Duodenal mucosa (tissue), 2 donors: Measurements from ENCODE around the gene ADARB1.
A peak's percentile ranks its signal among the peaks of the same experiment; 100 is the strongest.

Experiments
- H3K27ac ChIP-seq: one replicate; pipeline ENCODE4 v1.7.0; 2013; ENCODE audit warnings: low read depth, low read length
- H3K27me3 ChIP-seq, 2 donors: one replicate each; pipeline ENCODE4 v1.7.0; 2013; ENCODE audit warnings: low read length in 2 of 2, control low read depth in 1 of 2; ENCODE audit not compliant: insufficient read depth in 2 of 2, control insufficient read depth in 1 of 2
- H3K36me3 ChIP-seq, 2 donors: one replicate each; pipeline ENCODE4 v1.7.0; 2013; ENCODE audit warnings: low read length in 2 of 2, control low read depth in 1 of 2; ENCODE audit not compliant: insufficient read depth in 2 of 2, control insufficient read depth in 1 of 2
- H3K4me1 ChIP-seq, 2 donors: one replicate each; pipeline ENCODE4 v1.7.0; 2013; ENCODE audit warnings: low read length in 2 of 2, control low read depth in 1 of 2; ENCODE audit not compliant: insufficient read depth in 2 of 2, control insufficient read depth in 1 of 2
- H3K4me3 ChIP-seq, 2 donors: one replicate each; pipeline ENCODE4 v1.7.0; 2013; ENCODE audit warnings: low read length in 2 of 2, low read depth in 1 of 2
- H3K9ac ChIP-seq, 2 donors: one replicate each; pipeline ENCODE4 v1.7.0; 2013; ENCODE audit warnings: low read length in 2 of 2, low read depth in 1 of 2
- H3K9me3 ChIP-seq, 2 donors: one replicate each; pipeline ENCODE4 v1.7.0; 2013; ENCODE audit warnings: low read length in 2 of 2, control low read depth in 1 of 2; ENCODE audit not compliant: control insufficient read depth in 1 of 2

ADARB1 gene

GRCh38 chr21:45234965-45235364, 160.6 kb downstream of the ADARB1 start:
- Histone ChIP-seq H3K27me3 (peaks cover 0 to 4% of the 10 kb centered on the region in 2 donors), H3K9me3 (no peaks in the 10 kb centered on the region)

GRCh38 chr21:45235488-45235887, 161.1 kb downstream of the ADARB1 start:
- no peak overlapping the region for H3K4me3 ChIP-seq
- H3K27me3 ChIP-seq = peaks cover 0 to 4% of the 10 kb centered on the region in 2 donors
- no peak overlapping the region for H3K9ac ChIP-seq
- no peak overlapping the region for H3K27ac ChIP-seq
- no peaks in the 10 kb centered on the region for H3K4me1 ChIP-seq
- no peaks in the 10 kb centered on the region for H3K9me3 ChIP-seq
- no peaks in the 10 kb centered on the region for H3K36me3 ChIP-seq

More at GRCh38 chr21:45234965-45235364, 160.6 kb downstream of the ADARB1 start:
- no peaks in the 10 kb centered on the region for H3K4me1 ChIP-seq
- H3K36me3 ChIP-seq = no peaks in the 10 kb centered on the region
- H3K4me3 ChIP-seq = no peak overlapping the region
- no peak overlapping the region for H3K9ac ChIP-seq
- no peak overlapping the region for H3K27ac ChIP-seq

DNA sequence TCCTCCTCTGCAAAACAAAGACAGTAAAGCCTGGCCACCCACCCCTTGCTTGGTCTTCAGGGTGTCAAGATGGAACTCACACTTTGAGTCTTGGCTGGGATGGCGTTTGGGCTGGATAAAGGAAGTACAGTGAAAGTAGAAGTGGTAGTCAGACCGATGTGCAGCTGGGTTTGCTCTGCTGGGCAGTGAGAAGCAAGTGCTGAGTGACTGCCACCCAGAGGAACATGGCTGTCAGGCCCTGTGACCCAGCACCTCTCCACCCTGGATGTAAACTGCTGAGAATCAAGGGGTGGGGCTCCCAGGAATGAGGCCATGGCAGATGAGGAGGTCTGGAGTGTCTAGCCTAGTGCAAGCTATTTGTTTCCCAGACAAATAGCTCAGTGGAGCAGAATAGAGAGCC, 162.1 kb downstream of the ADARB1 start:
- no peak overlapping the region for H3K4me3 ChIP-seq
- no peak overlapping the region for H3K9ac ChIP-seq
- H3K27me3 ChIP-seq = peaks cover 0 to 4% of the 10 kb centered on the region in 2 donors
- no peaks in the 10 kb centered on the region for H3K4me1 ChIP-seq
- no peaks in the 10 kb centered on the region for H3K36me3 ChIP-seq
- H3K9me3 ChIP-seq = no peaks in the 10 kb centered on the region
- no peak overlapping the region for H3K27ac ChIP-seq

DNA sequence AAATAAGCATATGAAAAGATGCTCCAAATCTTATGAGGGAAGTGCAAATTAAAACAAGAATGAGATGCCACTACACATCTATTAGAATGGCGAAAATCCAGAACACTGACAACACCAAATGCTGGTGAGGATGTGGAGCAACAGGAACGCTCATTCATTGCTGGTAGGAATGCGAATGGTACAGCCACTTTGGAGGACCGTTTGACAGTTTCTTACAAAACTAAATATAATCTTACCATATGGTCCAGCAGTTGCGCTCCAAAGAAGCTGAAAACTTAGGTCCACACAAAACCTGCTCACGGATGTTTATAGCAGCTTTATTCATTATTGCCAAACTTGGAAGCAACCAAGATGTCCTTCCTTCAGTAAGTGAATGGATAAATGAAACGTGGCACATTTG, 163.0 kb downstream of the ADARB1 start:
- no peak overlapping the region for H3K27ac ChIP-seq
- no peak overlapping the region for H3K4me3 ChIP-seq
- H3K4me1 ChIP-seq = no peaks in the 10 kb centered on the region
- no peaks in the 10 kb centered on the region for H3K36me3 ChIP-seq
- H3K9me3 ChIP-seq = no peaks in the 10 kb centered on the region
- no peak overlapping the region for H3K9ac ChIP-seq
- peaks cover 0 to 4% of the 10 kb centered on the region in 2 donors for H3K27me3 ChIP-seq

DNA sequence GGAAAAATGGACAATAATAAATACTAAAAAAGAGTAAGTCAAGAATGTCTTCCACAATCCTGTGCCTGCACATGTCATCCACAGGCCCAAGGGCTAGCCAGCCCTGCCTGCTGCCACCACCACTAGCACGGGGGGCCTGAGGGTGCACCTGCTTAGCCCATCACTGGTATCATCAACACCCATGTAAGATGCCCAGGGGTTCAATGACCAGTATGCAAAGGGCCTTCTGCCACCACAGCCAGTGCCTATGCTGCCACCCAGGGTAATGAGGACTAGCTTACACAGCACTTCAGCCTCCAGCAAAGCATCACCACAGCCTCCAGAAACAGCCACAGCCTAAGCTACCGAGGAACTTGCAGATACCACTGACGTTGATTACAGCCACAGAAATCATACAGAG, 167.0 kb downstream of the ADARB1 start:
- Histone ChIP-seq H3K27me3 (peaks cover 0 to 3% of the 10 kb centered on the region in 2 donors), H3K4me1 (no peaks in the 10 kb centered on the region), H3K36me3 (no peaks in the 10 kb centered on the region), H3K9me3 (peaks cover 7% of the 10 kb centered on the region in 2 donors), H3K27ac (no peak overlapping the region), H3K9ac (no peak overlapping the region), H3K4me3 (no peak overlapping the region)

DNA sequence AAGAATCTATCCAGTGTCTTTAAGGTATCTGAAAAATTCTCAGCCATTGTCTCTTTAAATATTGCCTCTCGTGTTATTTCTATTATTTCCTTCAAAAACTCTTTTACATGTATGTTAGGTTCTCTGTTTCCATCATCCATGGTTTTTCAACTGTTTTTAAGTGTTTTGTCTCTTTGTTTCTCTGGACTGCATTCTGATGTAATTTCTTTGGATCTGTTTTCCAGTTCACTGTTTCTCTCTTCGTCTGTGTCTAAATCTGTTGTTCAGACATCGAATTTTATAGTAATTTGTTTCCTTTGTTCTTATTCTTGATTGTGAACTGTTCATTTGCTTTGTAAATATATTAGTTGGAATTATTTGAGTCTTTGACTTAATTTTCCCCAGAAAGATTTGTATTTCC, 169.2 kb downstream of the ADARB1 start:
- H3K4me1 ChIP-seq = no peaks in the 10 kb centered on the region
- H3K9me3 ChIP-seq = peaks cover 7% of the 10 kb centered on the region in 2 donors
- H3K27ac ChIP-seq = no peak overlapping the region
- H3K36me3 ChIP-seq = no peaks in the 10 kb centered on the region
- H3K27me3 ChIP-seq = peaks cover 0 to 7% of the 10 kb centered on the region in 2 donors
- H3K4me3 ChIP-seq = no peak overlapping the region
- no peak overlapping the region for H3K9ac ChIP-seq

DNA sequence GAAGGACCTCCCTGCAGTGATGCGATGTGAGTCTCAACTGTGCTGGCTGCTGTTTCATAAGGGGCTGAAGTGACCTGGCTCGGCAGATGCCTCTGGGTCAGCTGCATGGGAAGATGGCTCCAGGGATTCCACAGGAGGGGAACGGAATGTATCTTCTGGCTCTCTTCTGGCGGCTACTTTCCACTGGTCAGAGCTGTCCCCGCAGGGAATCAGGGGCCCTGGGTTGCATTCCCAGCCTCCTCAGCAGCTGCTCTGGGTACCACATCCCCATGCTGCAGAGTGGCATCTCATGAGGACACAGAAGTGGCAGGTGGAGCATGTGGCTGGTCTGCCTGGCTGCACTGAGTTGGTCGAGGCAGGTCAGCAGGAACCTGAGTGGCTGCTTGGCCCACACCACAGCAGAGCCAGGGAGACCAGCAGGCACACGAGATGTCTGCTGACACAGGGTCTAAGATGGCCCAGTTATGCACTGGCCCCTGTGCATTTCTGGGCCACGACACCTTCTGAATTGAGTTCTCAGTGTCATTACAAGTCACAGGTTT, 170.5 kb downstream of the ADARB1 start:
- Histone ChIP-seq H3K4me1 (no peaks in the 10 kb centered on the region), H3K9me3 (peaks cover 7% of the 10 kb centered on the region in 2 donors), H3K27ac (no peak overlapping the region), H3K4me3 (no peak overlapping the region), H3K9ac (no peak overlapping the region), H3K36me3 (no peaks in the 10 kb centered on the region), H3K27me3 (peaks cover 0 to 11% of the 10 kb centered on the region in 2 donors)

DNA sequence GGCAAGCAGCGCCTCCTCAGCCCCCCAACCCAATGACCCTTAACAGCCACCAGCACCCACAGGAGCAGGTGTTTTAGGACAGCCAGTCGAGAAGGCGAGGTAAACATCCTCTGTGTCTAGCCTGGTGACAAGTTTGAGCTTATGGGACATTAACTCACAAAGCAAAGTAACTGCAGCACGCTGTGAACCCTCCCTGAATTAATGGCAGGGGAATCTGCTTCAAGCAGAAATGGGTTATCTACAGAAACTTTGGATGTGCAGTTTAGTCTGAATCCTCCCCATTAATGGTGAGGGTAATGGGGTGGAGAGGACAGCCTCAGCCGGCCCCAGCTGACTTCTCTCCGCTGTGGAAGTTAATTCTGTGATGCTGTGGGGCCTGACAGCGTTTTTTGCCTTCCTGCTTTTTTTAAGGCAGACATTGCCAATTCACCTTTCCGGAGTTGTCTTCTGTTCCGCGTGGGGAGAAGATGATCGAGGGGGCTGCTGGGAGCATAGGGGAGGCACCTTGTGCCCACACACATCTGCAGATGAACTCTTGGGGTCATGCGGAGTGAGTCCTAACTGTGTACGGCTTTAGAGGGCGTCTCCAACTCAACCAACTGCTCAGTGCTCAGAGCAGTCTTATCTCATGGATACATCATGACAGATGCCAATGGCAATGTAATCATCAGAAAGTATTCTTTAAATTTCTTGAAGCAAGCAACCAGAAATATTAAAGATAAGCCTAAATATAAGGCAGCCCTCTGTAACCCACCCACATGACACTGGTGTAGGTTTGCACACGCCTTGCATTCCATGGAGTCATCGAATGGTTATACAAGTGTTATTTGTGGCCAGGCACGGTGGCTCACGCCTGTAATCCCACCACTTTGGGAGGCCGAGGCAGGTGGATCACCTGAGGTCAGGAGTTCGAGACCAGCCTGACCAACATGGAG, 172.3 kb downstream of the ADARB1 start:
- no peak overlapping the region for H3K4me3 ChIP-seq
- no peak overlapping the region for H3K9ac ChIP-seq
- H3K36me3 ChIP-seq = no peaks in the 10 kb centered on the region
- peaks cover 0 to 11% of the 10 kb centered on the region in 2 donors for H3K27me3 ChIP-seq
- peaks cover 7% of the 10 kb centered on the region in 2 donors for H3K9me3 ChIP-seq
- no peaks in the 10 kb centered on the region for H3K4me1 ChIP-seq
- no peak overlapping the region for H3K27ac ChIP-seq

- H3K27me3 ChIP-seq = peaks cover 4 to 11% of the 10 kb centered on the region in 2 donors
- no peak overlapping the region for H3K9ac ChIP-seq
- peak overlapping the region in 1 of 2 donors; percentile 54 for H3K4me3 ChIP-seq
- H3K9me3 ChIP-seq = peaks cover 4 to 6% of the 10 kb centered on the region in 2 donors
- H3K36me3 ChIP-seq = no peaks in the 10 kb centered on the region
- no peak overlapping the region for H3K27ac ChIP-seq
- H3K4me1 ChIP-seq = no peaks in the 10 kb centered on the region
These were observed 174.0 kb downstream of the ADARB1 start for GRCh38 chr21:45248301-45248892.

- Histone ChIP-seq H3K9ac (no peak overlapping the region), H3K9me3 (peaks cover 0 to under 1% of the 10 kb centered on the region in 2 donors), H3K36me3 (no peaks in the 10 kb centered on the region), H3K27me3 (peaks cover 4 to 11% of the 10 kb centered on the region in 2 donors), H3K4me1 (no peaks in the 10 kb centered on the region), H3K27ac (no peak overlapping the region), H3K4me3 (peak overlapping the region in 1 of 2 donors; percentile 54)
These were observed 174.6 kb downstream of the ADARB1 start for GRCh38 chr21:45248893-45249381.
